PC-3 (cell line): ENCODE measurements around the gene TAF10. TPM values are rescaled to one million over a fixed set of nuclear protein-coding genes. Genes with fewer than 3 reads are reported as not detected.

Experiments
- ATAC-seq: fragments of 200-7000 bp; cut with Tn5 transposase; 2 replicates; pipeline ENCODE4 v1.9.1; 2020; ENCODE audit warnings: mild to moderate bottlenecking, moderate library complexity
- BruUV-seq: library from RNA; stranded (reverse); fragments of 400-500 nt; replicated peaks from 2 replicates; lab custom pipeline; 2021; lab: Mats Ljungman, UMichigan
- CTCF ChIA-PET: fragments of 300-600 bp; sonication (Branson Sonifier 250); formaldehyde crosslinking; loops from one replicate; lab custom pipeline; 2022; ENCODE audit warnings: antibody characterized with exemption; lab: Charles Lee
- POLR2A ChIA-PET: fragments of 300-600 bp; sonication (Branson Sonifier 250); formaldehyde crosslinking; loops from one replicate; lab custom pipeline; 2022; ENCODE audit warnings: antibody characterized with exemption; ENCODE audit not compliant: unreplicated experiment; lab: Charles Lee
- DNase-seq: peaks from one replicate; pipeline ENCODE4 v3.0.0-alpha.2; 2015
- H2AFZ ChIP-seq: fragments of 300-600 bp; sonication (generic); 2 replicates; pipeline ENCODE4 v1.6.0; 2016; ENCODE audit warnings: antibody characterized with exemption, low read length
- H3F3A ChIP-seq: fragments of 300-600 bp; sonication (generic); one replicate; pipeline ENCODE4 v1.6.0; 2017; ENCODE audit warnings: antibody characterized with exemption, low read length, control low read depth, mild to moderate bottlenecking; ENCODE audit not compliant: unreplicated experiment
- H3K27ac ChIP-seq: fragments of 300-600 bp; sonication (generic); 2 replicates; pipeline ENCODE4 v1.5.1; 2016; ENCODE audit warnings: mild to moderate bottlenecking, low read length
- H3K27me3 ChIP-seq: fragments of 300-600 bp; sonication (generic); 2 replicates; pipeline ENCODE4 v1.6.1; 2016; ENCODE audit warnings: low read length, mixed read lengths
- H3K36me3 ChIP-seq: fragments of 300-600 bp; sonication (generic); 2 replicates; pipeline ENCODE4 v1.6.1; 2016; ENCODE audit warnings: low read depth, mixed run types, low read length, mixed read lengths
- H3K4me1 ChIP-seq: fragments of 300-600 bp; sonication (generic); 2 replicates; pipeline ENCODE4 v1.5.1; 2016; ENCODE audit warnings: low read length; ENCODE audit not compliant: insufficient read depth
- H3K4me2 ChIP-seq: fragments of 300-600 bp; sonication (generic); 2 replicates; pipeline ENCODE4 v1.6.0; 2016; ENCODE audit warnings: low read length
- H3K4me3 ChIP-seq: fragments of 300-600 bp; sonication (generic); 2 replicates; pipeline ENCODE4 v1.5.1; 2016; ENCODE audit warnings: mild to moderate bottlenecking, low read length, mixed read lengths
- H3K79me2 ChIP-seq: fragments of 300-600 bp; sonication (generic); 2 replicates; pipeline ENCODE4 v1.6.1; 2017; ENCODE audit warnings: low read length, mixed read lengths
- H3K9ac ChIP-seq: fragments of 300-600 bp; sonication (generic); 2 replicates; pipeline ENCODE4 v1.6.0; 2016; ENCODE audit warnings: mild to moderate bottlenecking, low read length
- H3K9me2 ChIP-seq: fragments of 300-600 bp; sonication (generic); replicated peaks from 2 replicates; pipeline ENCODE4 v1.6.1; 2016; ENCODE audit warnings: mixed run types, low read length, mixed read lengths
- H3K9me3 ChIP-seq: fragments of 300-600 bp; sonication (generic); 2 replicates; pipeline ENCODE4 v1.6.1; 2016; ENCODE audit warnings: low read length, mixed read lengths
- H4K20me1 ChIP-seq: fragments of 300-600 bp; sonication (generic); 2 replicates; pipeline ENCODE4 v1.6.1; 2016; ENCODE audit warnings: low read length, mixed read lengths
- EZH2 ChIP-seq: fragments of 300-600 bp; sonication (generic); IDR thresholded peaks from one replicate; pipeline ENCODE4 v1.6.1; 2017; ENCODE audit warnings: antibody characterized with exemption, mild to moderate bottlenecking, low read length; ENCODE audit not compliant: unreplicated experiment
- EZH2phosphoT487 ChIP-seq: fragments of 300-600 bp; sonication (generic); IDR thresholded peaks from 2 replicates; pipeline ENCODE4 v1.6.1; 2018; ENCODE audit warnings: mild to moderate bottlenecking, antibody characterized with exemption, low read length, borderline replicate concordance
- intact Hi-C: fragments of 100-400 bp; cut with micrococcal nuclease; formaldehyde crosslinking; loops from 2 replicates; pipeline ENCODE4 v1.9.0; 2023
- total RNA-seq: library from RNA; depleted of rRNA; stranded (reverse); fragments of >200 nt; gene quantifications from 2 replicates; pipeline ENCODE4 v1.2.3, GENCODE V29; 2014
- TF ChIP-seq, protein P1 (sequence below): fragments of 300-600 bp; sonication (generic); conservative IDR thresholded peaks from 2 replicates; pipeline ENCODE4 v1.5.1; 2017; ENCODE audit warnings: antibody characterized with exemption, low read depth, mild to moderate bottlenecking, low read length

TAF10 gene
- total RNA-seq, 1 experiment from 2014 or later: 102 TPM

DNA sequence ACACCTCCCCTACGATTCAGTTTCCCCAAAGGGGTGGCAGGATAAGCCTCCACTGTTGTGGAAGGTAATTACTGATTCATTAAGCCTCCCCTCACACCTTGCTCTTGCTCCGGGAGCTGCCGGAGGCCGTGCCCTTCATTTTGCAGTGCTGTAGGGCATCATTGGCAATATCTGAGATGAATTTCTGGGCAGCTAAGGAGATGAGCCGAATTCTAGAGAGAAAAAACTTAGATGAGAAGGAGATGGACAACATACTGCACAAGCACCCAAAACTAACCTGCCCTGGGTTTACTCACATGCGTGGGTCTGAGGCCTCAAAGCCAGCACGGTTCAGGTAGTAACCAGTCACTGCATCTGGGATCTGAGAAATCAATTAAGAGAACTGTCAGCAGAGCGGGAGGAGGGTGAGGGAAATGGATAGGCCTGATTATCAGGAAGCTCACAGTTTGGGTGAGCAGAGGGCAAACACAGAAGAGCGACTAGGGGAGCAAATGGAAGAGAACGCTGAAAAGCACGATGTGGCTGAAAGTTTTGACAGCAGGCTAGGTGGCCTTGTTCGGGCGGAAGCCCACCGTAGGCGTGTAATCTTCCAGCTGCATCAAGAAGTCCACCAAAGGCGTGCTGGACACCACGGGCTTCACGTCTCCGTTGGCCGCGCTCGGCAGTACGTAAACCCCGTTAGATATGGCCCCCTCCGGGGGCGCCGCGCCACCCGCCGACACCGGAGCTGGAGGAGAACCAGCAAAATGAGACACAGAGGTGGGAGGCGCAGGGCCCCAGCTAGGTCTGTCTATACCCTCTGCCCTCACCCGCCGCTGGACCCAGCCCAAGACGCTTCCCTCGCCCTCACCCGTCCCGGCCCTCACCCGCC lies 689 bp downstream of the TAF10 start:
- Histone ChIP-seq H3K4me1 (peaks cover 28% of the 10 kb centered on the region), H3K4me3 (peak overlapping the region; percentile 85), H4K20me1 (no peaks in the 10 kb centered on the region), H2AFZ (peak overlapping the region; percentile 40; the same call in 1 of the 2 replicates), H3K4me2 (peak overlapping the region; percentile 85), H3K27me3 (no peaks in the 10 kb centered on the region), H3K9ac (peak overlapping the region; percentile 80), H3K9me2 (no peaks in the 10 kb centered on the region), H3F3A (peaks cover 3% of the 10 kb centered on the region), H3K36me3 (peaks cover 25% of the 10 kb centered on the region; the same call in 1 of the 2 replicates), H3K9me3 (no peaks in the 10 kb centered on the region), H3K27ac (no peak overlapping the region), H3K79me2 (peaks cover 29% of the 10 kb centered on the region)
- intact Hi-C loops: loop anchor here (5.0 kb wide), 1 partner anchor 56 kb away; no protein-coding TSS in a partner anchor
- TF ChIP-seq EZH2phosphoT487 (no peak), EZH2 (no peak)
- TF ChIP-seq, protein P1, sequence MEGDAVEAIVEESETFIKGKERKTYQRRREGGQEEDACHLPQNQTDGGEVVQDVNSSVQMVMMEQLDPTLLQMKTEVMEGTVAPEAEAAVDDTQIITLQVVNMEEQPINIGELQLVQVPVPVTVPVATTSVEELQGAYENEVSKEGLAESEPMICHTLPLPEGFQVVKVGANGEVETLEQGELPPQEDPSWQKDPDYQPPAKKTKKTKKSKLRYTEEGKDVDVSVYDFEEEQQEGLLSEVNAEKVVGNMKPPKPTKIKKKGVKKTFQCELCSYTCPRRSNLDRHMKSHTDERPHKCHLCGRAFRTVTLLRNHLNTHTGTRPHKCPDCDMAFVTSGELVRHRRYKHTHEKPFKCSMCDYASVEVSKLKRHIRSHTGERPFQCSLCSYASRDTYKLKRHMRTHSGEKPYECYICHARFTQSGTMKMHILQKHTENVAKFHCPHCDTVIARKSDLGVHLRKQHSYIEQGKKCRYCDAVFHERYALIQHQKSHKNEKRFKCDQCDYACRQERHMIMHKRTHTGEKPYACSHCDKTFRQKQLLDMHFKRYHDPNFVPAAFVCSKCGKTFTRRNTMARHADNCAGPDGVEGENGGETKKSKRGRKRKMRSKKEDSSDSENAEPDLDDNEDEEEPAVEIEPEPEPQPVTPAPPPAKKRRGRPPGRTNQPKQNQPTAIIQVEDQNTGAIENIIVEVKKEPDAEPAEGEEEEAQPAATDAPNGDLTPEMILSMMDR: no peak
- peak; percentile 19 for ATAC-seq
- TSS peak; percentile 24 for BruUV-seq
- CTCF ChIA-PET: no interaction called here
- no peak for DNase-seq
- POLR2A ChIA-PET: interaction anchor here (0.6 to 0.7 kb wide), 2 partner anchors 72 to 80 kb away, joined by 3 to 5 read pairs; partner anchors contain the start of gene MRPL17

DNA sequence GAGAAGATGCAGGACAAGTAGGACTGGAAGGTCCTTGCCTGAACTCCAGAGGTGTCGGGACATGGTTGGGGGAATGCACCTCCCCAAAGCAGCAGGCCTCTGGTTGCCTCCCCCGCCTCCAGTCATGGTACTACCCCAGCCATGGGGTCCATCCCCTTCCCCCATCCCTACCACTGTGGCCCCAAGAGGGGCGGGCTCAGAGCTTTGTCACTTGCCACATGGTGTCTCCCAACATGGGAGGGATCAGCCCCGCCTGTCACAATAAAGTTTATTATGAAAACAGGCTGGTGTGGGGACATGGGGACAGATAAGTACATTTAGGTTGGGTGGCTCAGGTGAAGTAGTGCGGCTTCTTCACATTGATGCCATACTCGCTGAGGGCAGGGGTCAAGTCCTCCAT lies 1.4 kb downstream of the TAF10 start:
- no peak overlapping the region for H3K9ac ChIP-seq
- intact Hi-C loops: loop anchor here (5.0 kb wide), 1 partner anchor 57 kb away; no protein-coding TSS in a partner anchor
- peaks cover 5% of the 10 kb centered on the region for H3F3A ChIP-seq
- BruUV-seq: no TSS peak
- H4K20me1 ChIP-seq: no peaks in the 10 kb centered on the region
- H3K9me3 ChIP-seq: no peaks in the 10 kb centered on the region
- peak overlapping the region; percentile 85; the same call in 1 of the 2 replicates for H3K4me3 ChIP-seq
- DNase-seq: no peak
- H3K27ac ChIP-seq: no peak overlapping the region
- peaks cover 33% of the 10 kb centered on the region for H3K4me1 ChIP-seq
- ChIA-PET CTCF (no interaction called here), POLR2A (no interaction called here)
- H3K9me2 ChIP-seq: no peaks in the 10 kb centered on the region
- no peak overlapping the region for H2AFZ ChIP-seq
- TF ChIP-seq EZH2phosphoT487 (no peak), EZH2 (no peak)
- TF ChIP-seq, protein P1: no peak
- no peaks in the 10 kb centered on the region for H3K27me3 ChIP-seq
- H3K79me2 ChIP-seq: peaks cover 36% of the 10 kb centered on the region
- ATAC-seq: no peak
- peak overlapping the region; percentile 85 for H3K4me2 ChIP-seq
- H3K36me3 ChIP-seq: peaks cover 25% of the 10 kb centered on the region; the same call in 1 of the 2 replicates
